H1 (cell line): ENCODE measurements around the gene RBM34. TPM values are rescaled to one million over a fixed set of nuclear protein-coding genes. Genes with fewer than 3 reads are reported as not detected.

ENCODE experiments used
- EZH2 ChIP-seq: fragments of 200-600 bp; sonication (generic); IDR thresholded peaks from 2 replicates; pipeline ENCODE4 v1.7.1; 2012; ENCODE audit warnings: low read depth, mild to moderate bottlenecking, moderate library complexity, low read length, inconsistent platforms; ENCODE audit not compliant: severe bottlenecking
- JUND ChIP-seq: IDR thresholded peaks from 2 replicates; pipeline ENCODE4 v1.6.1; 2011; ENCODE audit warnings: mild to moderate bottlenecking, improper control_type of control experiment, low read length
- KDM1A ChIP-seq: fragments of 200-600, 300-600 bp; sonication (generic); IDR thresholded peaks from 2 replicates; pipeline ENCODE4 v1.7.1; 2016; ENCODE audit warnings: mild to moderate bottlenecking, low read length, borderline replicate concordance
- polyA plus RNA-seq, 7 experiments: library from polyadenylated mRNA; depleted of rRNA in 3 of 7; stranded (reverse) in 5 of 7; unstranded in 2 of 7; fragments of >200 nt in 5 of 7; fragments of 200-250 nt in 2 of 7; gene quantifications; 1 replicate in 5 of 7; 2 replicates in 1 of 7; 4 replicates in 1 of 7; pipeline versions ENCODE4 v1.2.1 to v1.2.3, GENCODE V29; 2011 to 2013; ENCODE audit warnings: missing spikeins in 2 of 7, mixed read lengths in 2 of 7
- total RNA-seq: library from RNA; stranded (reverse); fragmentation: NEBNext Ultra II Directional; extraction: Animal tissue kit (Norgen Biotek cat#: 25700); gene quantifications from 2 replicates; pipeline ENCODE4 v1.2.1, GENCODE V29; 2021

The RBM34 gene
- total and polyA plus RNA-seq, 2 of the 8 experiments (the other 6 are each of a cell fraction or from before 2014, with no cell fraction given): 18.8 to 108 TPM

DNA sequence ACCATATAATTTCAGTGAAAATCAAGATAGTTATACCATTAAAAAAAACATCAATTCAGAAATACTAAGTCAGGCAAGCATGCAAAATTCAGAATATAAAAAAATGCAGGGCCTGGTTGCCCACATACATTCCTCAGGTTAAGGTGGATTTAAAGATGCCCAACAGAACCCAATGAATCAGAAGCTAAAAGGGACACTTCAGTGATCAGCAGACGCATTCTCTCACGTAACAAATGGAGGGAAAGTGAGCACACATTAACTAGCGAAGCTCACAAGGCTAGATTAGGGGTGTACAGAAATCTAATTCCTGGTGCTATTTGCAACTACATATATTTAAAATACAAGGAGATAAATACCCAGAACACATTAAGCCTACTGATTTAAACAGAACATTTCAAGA is 49.9 kb downstream of the RBM34 start (continued):
- no peak for TF ChIP-seq KDM1A
- TF ChIP-seq JUND: no peak
- TF ChIP-seq EZH2: no peak
